A673 (cell line): ENCODE measurements around the gene CNPY4. TPM values are rescaled to one million over a fixed set of nuclear protein-coding genes. Genes with fewer than 3 reads are reported as not detected.
"Not testable (repeated sequence)": the region's sequence is repeated elsewhere in the genome, so short reads cannot be mapped to it uniquely, and the experiment has no call there.

ENCODE experiments used
- BruUV-seq: library from RNA; stranded (reverse); fragments of 400-500 nt; replicated peaks from 2 replicates; lab custom pipeline; 2021; lab: Mats Ljungman, UMichigan
- CTCF ChIA-PET: fragments of 300-600 bp; sonication (Branson Sonifier 250); formaldehyde crosslinking; loops from one replicate; lab custom pipeline; 2022; ENCODE audit warnings: antibody characterized with exemption; lab: Charles Lee
- POLR2A ChIA-PET: fragments of 300-600 bp; sonication (Branson Sonifier 250); formaldehyde crosslinking; loops from one replicate; lab custom pipeline; 2022; ENCODE audit warnings: antibody characterized with exemption; ENCODE audit not compliant: low non-redundant PET; lab: Charles Lee
- DNase-seq: peaks from one replicate; pipeline ENCODE4 v3.0.0-alpha.2; 2015; ENCODE audit warnings: low spot score
- H3K27ac ChIP-seq: fragments of 200-600 bp; sonication (generic); 2 replicates; pipeline ENCODE4 v1.5.1; 2016; ENCODE audit warnings: mixed run types, low read depth, mild to moderate bottlenecking, mixed read lengths, antibody characterized with exemption, low read length; ENCODE audit not compliant: poor library complexity, severe bottlenecking
- H3K27me3 ChIP-seq: fragments of 200-600 bp; sonication (generic); replicated peaks from 2 replicates; pipeline ENCODE4 v1.6.1; 2017; ENCODE audit warnings: mixed run types, low read depth, mild to moderate bottlenecking, mixed read lengths, antibody characterized with exemption, low read length; ENCODE audit not compliant: insufficient read depth, poor library complexity
- H3K36me3 ChIP-seq: fragments of 200-600 bp; sonication (generic); 2 replicates; pipeline ENCODE4 v1.6.1; 2016; ENCODE audit warnings: mixed run types, mild to moderate bottlenecking, mixed read lengths, antibody characterized with exemption, low read length; ENCODE audit not compliant: insufficient read depth, poor library complexity, severe bottlenecking
- H3K4me1 ChIP-seq: fragments of 200-600 bp; sonication (generic); 2 replicates; pipeline ENCODE4 v1.6.1; 2017; ENCODE audit warnings: mixed run types, mild to moderate bottlenecking, mixed read lengths, antibody characterized with exemption, low read length; ENCODE audit not compliant: insufficient read depth, poor library complexity, severe bottlenecking
- H3K4me3 ChIP-seq: fragments of 200-600 bp; sonication (generic); 2 replicates; pipeline ENCODE4 v1.5.1; 2016; ENCODE audit warnings: low read depth, mixed run types, mild to moderate bottlenecking, mixed read lengths, low read length; ENCODE audit not compliant: poor library complexity, severe bottlenecking
- H3K9me3 ChIP-seq: fragments of 200-600 bp; sonication (generic); 2 replicates; pipeline ENCODE4 v1.6.1; 2016; ENCODE audit warnings: mixed run types, low read depth, mild to moderate bottlenecking, mixed read lengths, antibody characterized with exemption, low read length; ENCODE audit not compliant: poor library complexity, severe bottlenecking
- EZH2 ChIP-seq: fragments of 200-600 bp; sonication (generic); IDR thresholded peaks from 2 replicates; pipeline ENCODE4 v1.6.1; 2017; ENCODE audit warnings: borderline replicate concordance, low read depth, mild to moderate bottlenecking, mixed read lengths, antibody characterized with exemption, low read length; ENCODE audit not compliant: poor library complexity, severe bottlenecking
- intact Hi-C: fragments of 100-400 bp; cut with micrococcal nuclease; formaldehyde crosslinking; loops from one replicate; pipeline ENCODE4 v1.10.0; 2022; ENCODE audit not compliant: unreplicated experiment
- total RNA-seq: library from RNA; stranded (reverse); gene quantifications from 2 replicates; pipeline ENCODE4 v1.2.3, GENCODE V29; 2021
- TF ChIP-seq, protein P1 (sequence below): fragments of 300-800, 200-600 bp; sonication (generic); conservative IDR thresholded peaks from 2 replicates; pipeline ENCODE4 v1.5.1; 2017; ENCODE audit warnings: low read depth, mild to moderate bottlenecking, antibody characterized with exemption, low read length, moderate library complexity, mixed read lengths

The CNPY4 gene
- total RNA-seq, 1 experiment from 2014 or later, result 20.2 TPM

GRCh38 chr7:100137851-100138760, 18.7 kb downstream of the CNPY4 start:
- no peaks in the 10 kb centered on the region for H3K4me1 ChIP-seq
- intact Hi-C loops, result no loop called here
- TF ChIP-seq EZH2, result no peak
- TF ChIP-seq, protein P1, sequence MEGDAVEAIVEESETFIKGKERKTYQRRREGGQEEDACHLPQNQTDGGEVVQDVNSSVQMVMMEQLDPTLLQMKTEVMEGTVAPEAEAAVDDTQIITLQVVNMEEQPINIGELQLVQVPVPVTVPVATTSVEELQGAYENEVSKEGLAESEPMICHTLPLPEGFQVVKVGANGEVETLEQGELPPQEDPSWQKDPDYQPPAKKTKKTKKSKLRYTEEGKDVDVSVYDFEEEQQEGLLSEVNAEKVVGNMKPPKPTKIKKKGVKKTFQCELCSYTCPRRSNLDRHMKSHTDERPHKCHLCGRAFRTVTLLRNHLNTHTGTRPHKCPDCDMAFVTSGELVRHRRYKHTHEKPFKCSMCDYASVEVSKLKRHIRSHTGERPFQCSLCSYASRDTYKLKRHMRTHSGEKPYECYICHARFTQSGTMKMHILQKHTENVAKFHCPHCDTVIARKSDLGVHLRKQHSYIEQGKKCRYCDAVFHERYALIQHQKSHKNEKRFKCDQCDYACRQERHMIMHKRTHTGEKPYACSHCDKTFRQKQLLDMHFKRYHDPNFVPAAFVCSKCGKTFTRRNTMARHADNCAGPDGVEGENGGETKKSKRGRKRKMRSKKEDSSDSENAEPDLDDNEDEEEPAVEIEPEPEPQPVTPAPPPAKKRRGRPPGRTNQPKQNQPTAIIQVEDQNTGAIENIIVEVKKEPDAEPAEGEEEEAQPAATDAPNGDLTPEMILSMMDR, result no peak
- no TSS peak for BruUV-seq
- no peak overlapping the region for H3K4me3 ChIP-seq
- ChIA-PET CTCF (no interaction called here), POLR2A (no interaction called here)
- H3K9me3 ChIP-seq, result no peaks in the 10 kb centered on the region
- no peak overlapping the region for H3K27ac ChIP-seq
- DNase-seq, result no peak
- H3K36me3 ChIP-seq, result no peaks in the 10 kb centered on the region
- H3K27me3 ChIP-seq, result no peaks in the 10 kb centered on the region

DNA sequence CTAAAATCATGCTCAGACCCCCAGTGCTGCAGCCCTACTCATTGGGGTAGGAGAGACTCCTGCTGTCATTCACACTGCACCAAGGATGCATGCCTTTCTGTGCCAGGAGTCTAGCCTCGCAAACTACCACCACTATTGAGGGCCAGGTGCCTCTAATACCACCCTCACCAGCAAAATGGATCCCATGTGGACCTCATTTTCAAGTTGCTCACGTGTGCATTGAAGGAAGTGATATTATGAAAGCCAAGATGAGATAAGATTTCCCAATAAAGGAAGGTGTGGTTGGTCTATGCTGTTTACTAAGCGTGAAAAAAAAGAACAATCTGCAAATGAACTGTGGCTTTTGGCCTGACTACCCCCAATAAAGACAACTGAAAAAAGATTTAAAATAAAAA, 22.1 kb downstream of the CNPY4 start:
- Histone ChIP-seq H3K9me3 (no peaks in the 10 kb centered on the region), H3K4me1 (no peaks in the 10 kb centered on the region), H3K27ac (no peak overlapping the region), H3K27me3 (no peaks in the 10 kb centered on the region), H3K36me3 (no peaks in the 10 kb centered on the region), H3K4me3 (no peak overlapping the region)
- ChIA-PET CTCF (no interaction called here), POLR2A (no interaction called here)
- no peak for DNase-seq
- BruUV-seq, result no TSS peak
- intact Hi-C loops, result no loop called here
- no peak for TF ChIP-seq EZH2
- TF ChIP-seq, protein P1, result no peak

DNA sequence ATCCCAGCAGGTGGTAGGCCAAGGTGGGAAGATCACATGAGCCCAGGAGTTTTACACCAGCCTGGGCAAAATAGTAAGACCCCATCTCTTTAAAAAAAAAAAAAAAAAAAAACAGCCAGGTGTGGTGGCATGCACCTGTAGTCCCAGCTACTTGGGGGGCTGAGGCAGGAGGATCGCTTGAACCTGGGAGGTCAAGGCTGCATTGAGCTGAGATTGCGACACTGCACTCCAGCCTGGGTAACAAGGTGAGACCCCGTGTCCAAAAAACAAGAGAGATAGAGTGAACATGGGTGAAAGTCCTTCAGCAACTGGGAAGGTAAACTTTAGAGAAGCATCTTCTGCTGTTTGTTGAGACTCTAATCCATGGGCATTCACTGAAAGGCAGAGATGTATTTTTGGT, 23.0 kb downstream of the CNPY4 start:
- ChIA-PET CTCF (no interaction called here), POLR2A (no interaction called here)
- no peak for TF ChIP-seq EZH2
- TF ChIP-seq, protein P1, result no peak
- DNase-seq, result no peak
- intact Hi-C loops, result no loop called here
- Histone ChIP-seq H3K4me3 (no peak overlapping the region), H3K27me3 (no peaks in the 10 kb centered on the region), H3K36me3 (no peaks in the 10 kb centered on the region), H3K27ac (no peak overlapping the region), H3K4me1 (no peaks in the 10 kb centered on the region), H3K9me3 (no peaks in the 10 kb centered on the region)
- no TSS peak for BruUV-seq

GRCh38 chr7:100146350-100146749, 26.9 kb downstream of the CNPY4 start:
- intact Hi-C loops, BruUV-seq, DNase-seq, H3K9me3 ChIP-seq, H3K27me3 ChIP-seq, POLR2A ChIA-PET, H3K27ac ChIP-seq, H3K4me3 ChIP-seq, H3K36me3 ChIP-seq, CTCF ChIA-PET, H3K4me1 ChIP-seq: not testable (repeated sequence)
